DOHH2 (cell line): ENCODE measurements around the gene CENPP.

Source experiments
- CTCF ChIP-seq: fragments of 200-600 bp; sonication (generic); IDR thresholded peaks from one replicate; pipeline ENCODE4 v1.5.1; 2014; ENCODE audit warnings: antibody characterized with exemption, mild to moderate bottlenecking, low read depth, low read length; ENCODE audit not compliant: poor library complexity, severe bottlenecking
- EZH2phosphoT487 ChIP-seq: fragments of 200-600 bp; sonication (generic); IDR thresholded peaks from 2 replicates; pipeline ENCODE4 v1.6.1; 2017; ENCODE audit warnings: borderline replicate concordance, mild to moderate bottlenecking, antibody characterized with exemption, low read length, moderate library complexity, mixed read lengths

- no peak for TF ChIP-seq CTCF
- no peak for TF ChIP-seq EZH2phosphoT487
These were observed 237.7 kb downstream of the CENPP start for GRCh38 chr9:92563116-92564100.
